Adrenal gland (tissue), 12 donors: Measurements from ENCODE around the gene ZNF765. TPM values are rescaled to one million over a fixed set of nuclear protein-coding genes. Genes with fewer than 3 reads are reported as not detected.
A peak's percentile ranks its signal among the peaks of the same experiment; 100 is the strongest.
"Not testable (repeated sequence)": the region's sequence is repeated elsewhere in the genome, so short reads cannot be mapped to it uniquely, and the experiment has no call there.

Source experiments
- DNase-seq, 7 donors: peaks; one replicate each; pipeline ENCODE4 v3.0.0-alpha.2; 2019 to 2020
- H3K27ac ChIP-seq, 5 donors: fragments of 200-600 bp; sonication (generic) in 4 of 5; 1 replicate in 3 of 5; 2 replicates in 2 of 5; pipeline versions ENCODE4 v1.5.1 to v1.8.0; 2016 to 2020; ENCODE audit warnings: mild to moderate bottlenecking in 1 of 5
- H3K27me3 ChIP-seq: fragments of 200-600 bp; 2 replicates; pipeline ENCODE4 v1.8.0; 2021
- H3K36me3 ChIP-seq, 2 donors: fragments of 200-600 bp; replicated peaks in 1 of 2; 1 replicate in 1 of 2; 2 replicates in 1 of 2; pipeline versions ENCODE4 v1.5.1 to v1.8.0; 2018 to 2022
- H3K4me1 ChIP-seq, 2 donors: fragments of 200-600 bp; replicated peaks in 1 of 2; 1 replicate in 1 of 2; 2 replicates in 1 of 2; pipeline versions ENCODE4 v1.5.1 to v1.8.0; 2018 to 2021
- H3K4me3 ChIP-seq, 4 donors: fragments of 200-600 bp; sonication (generic) in 3 of 4; one replicate each; pipeline ENCODE4 v1.5.1; 2016 to 2018
- H3K9me3 ChIP-seq, 3 donors: fragments of 200-600 bp; sonication (generic) in 1 of 3; replicated peaks in 1 of 3; 1 replicate in 2 of 3; 2 replicates in 1 of 3; pipeline versions ENCODE4 v1.5.1 to v1.8.0; 2016 to 2021
- POLR2A ChIP-seq, 2 donors: fragments of 450-650 bp; IDR thresholded peaks; one replicate each; pipeline ENCODE4 v1.6.1; 2017; ENCODE audit warnings: antibody characterized with exemption in 2 of 2, mild to moderate bottlenecking in 2 of 2, moderate library complexity in 1 of 2
- WGBS, 4 donors: extraction: QIAGEN DNeasy Blood & Tissue Kit in 2 of 4; methylation state at CpG; one replicate each; pipeline versions ENCODE4 v1.1.5 to v1.1.7; 2013 to 2017; 5-methylcytosine and 5-hydroxymethylcytosine counted together
- intact Hi-C, 2 donors: fragments of 100-400 bp; cut with DNase I; formaldehyde crosslinking; loops; one replicate each; pipeline versions ENCODE4 v1.14.1 to v1.15.0; 2022 to 2023
- polyA plus RNA-seq, 3 donors: library from polyadenylated mRNA; stranded (reverse); fragments of 200-250 nt in 2 of 3; fragments of 350-450 nt in 1 of 3; fragmentation: Illumina TruSeq in 1 of 3; extraction: RNeasy Lipid Tissue Mini Kit (QIAGEN cat#74804) in 1 of 3; gene quantifications; one replicate each; pipeline ENCODE4 v1.2.3, GENCODE V29; 2013 to 2014
- total RNA-seq, 9 donors: library from RNA; depleted of rRNA in 4 of 9; stranded (reverse); fragments of >200 nt in 4 of 9; fragments of 120-200 nt in 1 of 9; fragmentation: NEBNext Ultra II Directional in 1 of 9; extraction: Animal tissue kit (Norgen Biotek cat#: 25700) in 1 of 9; gene quantifications; one replicate each; pipeline versions ENCODE4 v1.1.0 to v1.2.4, GENCODE V29; 2013 to 2023
- TF ChIP-seq, protein P1 (sequence below), 6 experiments: fragments of 450-650 bp in 4 of 6; fragments of 200-600 bp in 2 of 6; sonication (generic) in 1 of 6; IDR thresholded peaks; 1 replicate in 5 of 6; 2 replicates in 1 of 6; pipeline versions ENCODE4 v1.5.1 to v1.8.0; 2016 to 2021; ENCODE audit warnings: antibody characterized with exemption in 6 of 6, mild to moderate bottlenecking in 2 of 6, moderate library complexity in 1 of 6
- donor health status: healthy with polysubstance abuse.
- donor health status: Bipolar disorder and iron deficiency.
- donor health status: DM: yes; HTN: yes; CAD: no.
- donor health status: DM: no; HTN: no; CAD: no.
- donor health status: DM: no; HTN: no; CAD: no.
- donor health status: DM: yes; HTN: yes; CAD: no.

The ZNF765 gene
- total and polyA plus RNA-seq, 12 donors, result 4.3 to 24.0 (median 14.5) TPM

DNA sequence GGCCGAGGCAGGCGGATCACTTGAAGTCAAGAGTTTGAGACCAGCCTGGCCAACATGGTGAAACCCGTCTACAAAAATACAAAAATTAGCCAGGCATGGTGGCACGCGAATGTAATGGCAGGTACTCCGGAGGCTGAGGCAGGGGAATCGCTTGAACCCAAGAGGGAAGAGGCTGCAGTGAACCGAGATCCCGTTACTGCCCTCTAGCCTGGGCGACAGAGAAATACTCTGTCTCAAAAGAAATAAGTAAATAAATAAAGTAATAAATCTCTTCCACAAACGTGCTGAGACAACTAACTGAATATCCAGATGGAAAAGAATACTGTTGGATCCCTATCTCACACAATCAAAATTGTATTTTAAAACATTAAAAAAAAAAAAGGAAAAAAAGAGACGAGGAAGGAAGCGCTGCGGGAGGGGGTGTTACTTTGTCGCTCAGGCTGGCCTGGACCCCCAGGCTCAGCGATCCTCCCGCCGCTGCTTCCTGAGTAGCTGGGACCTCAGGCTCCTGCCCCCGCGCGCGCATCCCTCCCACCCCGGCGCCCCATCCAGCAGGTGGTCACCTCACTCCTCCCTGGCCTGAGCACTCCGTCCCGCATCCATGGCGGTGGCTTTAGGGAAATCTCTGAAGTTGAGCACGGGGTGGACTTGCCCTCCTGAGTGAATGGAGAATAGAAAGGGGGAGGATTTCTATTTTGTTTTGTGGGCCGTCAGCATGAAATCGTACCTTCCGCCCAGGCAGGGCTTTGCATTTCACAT lies 72.0 kb downstream of the ZNF765 start:
- peak in 3 of 7 donors; percentile 16 to 21 (median 19) for DNase-seq
- H3K27ac ChIP-seq, result peak overlapping the region in 4 of 5 donors; percentile 58 to 75 (median 70)
- peak overlapping the region in 3 of 4 donors; percentile 14 to 84 (median 58) for H3K4me3 ChIP-seq
- intact Hi-C loops, result no loop called here
- peaks cover 0 to 14% of the 10 kb centered on the region in 2 donors for H3K4me1 ChIP-seq
- no peaks in the 10 kb centered on the region for H3K36me3 ChIP-seq
- WGBS, 4 donors, result 8 to 11% (median 11%) methylated on average over 25 to 31 of the region's 31 CpGs
- no peaks in the 10 kb centered on the region for H3K27me3 ChIP-seq
- H3K9me3 ChIP-seq, result no peaks in the 10 kb centered on the region
- TF ChIP-seq POLR2A (IDR thresholded peaks at IDR 0.05), result no peak
- TF ChIP-seq, protein P1, sequence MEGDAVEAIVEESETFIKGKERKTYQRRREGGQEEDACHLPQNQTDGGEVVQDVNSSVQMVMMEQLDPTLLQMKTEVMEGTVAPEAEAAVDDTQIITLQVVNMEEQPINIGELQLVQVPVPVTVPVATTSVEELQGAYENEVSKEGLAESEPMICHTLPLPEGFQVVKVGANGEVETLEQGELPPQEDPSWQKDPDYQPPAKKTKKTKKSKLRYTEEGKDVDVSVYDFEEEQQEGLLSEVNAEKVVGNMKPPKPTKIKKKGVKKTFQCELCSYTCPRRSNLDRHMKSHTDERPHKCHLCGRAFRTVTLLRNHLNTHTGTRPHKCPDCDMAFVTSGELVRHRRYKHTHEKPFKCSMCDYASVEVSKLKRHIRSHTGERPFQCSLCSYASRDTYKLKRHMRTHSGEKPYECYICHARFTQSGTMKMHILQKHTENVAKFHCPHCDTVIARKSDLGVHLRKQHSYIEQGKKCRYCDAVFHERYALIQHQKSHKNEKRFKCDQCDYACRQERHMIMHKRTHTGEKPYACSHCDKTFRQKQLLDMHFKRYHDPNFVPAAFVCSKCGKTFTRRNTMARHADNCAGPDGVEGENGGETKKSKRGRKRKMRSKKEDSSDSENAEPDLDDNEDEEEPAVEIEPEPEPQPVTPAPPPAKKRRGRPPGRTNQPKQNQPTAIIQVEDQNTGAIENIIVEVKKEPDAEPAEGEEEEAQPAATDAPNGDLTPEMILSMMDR (IDR thresholded peaks at IDR 0.05), result no peak

DNA sequence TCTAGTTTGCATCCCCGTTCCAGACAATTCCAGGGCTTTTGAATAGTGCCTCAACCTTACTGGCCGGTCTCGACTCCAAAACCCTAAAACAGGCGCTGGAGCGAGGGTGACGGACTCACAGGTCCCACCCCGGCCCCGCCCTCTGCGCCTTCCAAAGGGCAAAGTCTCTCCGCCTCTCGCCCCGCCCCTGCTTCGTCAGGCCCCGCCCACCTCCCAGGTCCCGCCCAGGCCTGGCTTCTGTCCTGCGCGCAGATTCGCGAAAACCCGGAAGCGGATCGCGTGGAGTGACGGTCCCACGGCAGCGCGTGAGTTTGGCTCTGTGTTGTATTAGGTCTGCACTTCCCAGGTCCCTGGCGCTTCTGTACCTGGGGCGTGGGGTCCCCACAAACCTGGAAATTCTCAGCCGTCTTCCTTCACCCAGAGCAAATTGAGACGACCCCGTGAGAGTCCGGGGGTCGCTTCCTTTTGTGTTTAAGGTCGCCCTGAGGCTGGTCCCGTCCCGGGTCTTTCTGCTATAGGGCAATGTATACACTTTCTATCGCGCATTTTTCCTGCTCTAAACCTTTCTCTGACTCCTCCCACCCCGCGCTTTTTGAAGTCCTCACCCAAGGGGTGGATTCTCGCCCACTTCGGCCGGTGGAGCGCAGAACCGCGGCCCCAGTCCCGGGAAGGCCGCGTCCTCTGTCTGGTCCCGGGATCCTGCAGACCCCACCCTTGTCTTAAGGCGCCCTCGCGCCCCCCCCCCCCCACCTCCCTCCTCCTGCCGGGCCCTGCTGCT lies 72.7 kb downstream of the ZNF765 start, which contains the start of gene ZNF813:
ZNF813 (plus strand) TSS at position 249 of the 778 bp plus-strand sequence. CDS start 16,090 bp downstream, outside the sequence.
- Histone ChIP-seq H3K4me3 (peak within 1 kb of the TSS; percentile 14 to 84 (median 62)), H3K4me1 (peaks cover 0 to 14% of the 10 kb centered on the region in 2 donors), H3K27me3 (no peaks in the 10 kb centered on the region), H3K36me3 (no peaks in the 10 kb centered on the region), H3K9me3 (no peaks in the 10 kb centered on the region), H3K27ac (peak within 1 kb of the TSS in 4 of 5 donors; percentile 58 to 75 (median 70))
- peak; percentile 91 to 97 (median 96) for DNase-seq
- TF ChIP-seq POLR2A (IDR thresholded peaks at IDR 0.05), result peak; percentile 39
- TF ChIP-seq, protein P1 (IDR thresholded peaks at IDR 0.05), result no peak
- 0 to 1% (median 0%) methylated on average over 32 to 53 of the region's 55 CpGs for WGBS, 4 donors
- intact Hi-C loops, result no loop called here

DNA sequence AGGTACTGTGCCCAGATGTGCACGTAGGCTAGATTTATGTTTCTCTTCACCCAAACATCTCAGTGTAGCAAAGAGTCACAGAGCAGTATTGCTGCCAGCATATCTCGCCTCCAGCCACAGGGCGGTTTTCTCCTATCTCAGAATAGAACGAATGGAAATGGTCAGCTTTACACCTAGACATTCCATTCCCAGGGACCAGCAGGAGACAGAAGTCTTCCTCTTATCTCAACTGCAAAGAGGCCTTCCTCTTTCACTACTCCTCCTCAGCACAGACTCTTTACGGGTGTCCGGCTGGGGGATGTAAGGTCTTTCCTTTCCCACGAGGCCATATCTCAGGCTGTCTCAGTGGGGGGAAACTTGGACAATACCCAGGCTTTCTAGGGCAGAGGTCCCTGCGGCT lies 73.7 kb downstream of the ZNF765 start:
- H3K27me3 ChIP-seq, intact Hi-C loops, H3K9me3 ChIP-seq, DNase-seq, H3K36me3 ChIP-seq: not testable (repeated sequence)
- Histone ChIP-seq H3K4me1 (peaks cover 0 to 14% of the 10 kb centered on the region in 2 donors), H3K27ac (peak overlapping the region in 1 of 5 donors; percentile 73), H3K4me3 (peak overlapping the region in 1 of 4 donors; percentile 58)
- WGBS, 4 donors, result 34 to 40% (median 39%) methylated on average over 8 of the region's 8 CpGs

DNA sequence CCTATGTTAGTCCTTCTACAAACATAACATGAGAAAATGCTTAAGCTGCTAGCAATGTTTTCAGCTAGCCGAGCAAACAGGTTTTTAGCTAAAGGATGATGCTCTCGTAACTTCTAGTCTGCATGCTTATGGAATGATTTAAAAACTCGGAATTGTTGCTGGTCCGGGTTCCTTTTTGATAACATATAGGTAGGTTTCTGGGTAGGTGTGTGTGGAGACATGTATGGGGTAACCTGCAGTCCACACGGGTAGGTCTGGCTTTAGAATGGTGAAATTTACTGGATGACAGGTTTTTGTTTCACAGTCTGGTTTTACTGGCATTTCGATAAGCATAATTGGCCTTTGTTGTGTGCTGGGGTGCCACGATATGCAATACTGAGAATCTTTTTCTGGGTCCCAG lies 77.0 kb downstream of the ZNF765 start:
- Histone ChIP-seq H3K4me3 (no peak overlapping the region), H3K4me1 (peaks cover 0 to 10% of the 10 kb centered on the region in 2 donors), H3K27me3 (no peaks in the 10 kb centered on the region), H3K27ac (no peak overlapping the region), H3K9me3 (no peaks in the 10 kb centered on the region), H3K36me3 (no peaks in the 10 kb centered on the region)
- 88 to 97% (median 93%) methylated on average over 7 of the region's 7 CpGs for WGBS, 4 donors
- TF ChIP-seq, protein P1 (IDR thresholded peaks at IDR 0.05), result no peak
- no peak for TF ChIP-seq POLR2A (IDR thresholded peaks at IDR 0.05)
- intact Hi-C loops, result no loop called here
- no peak for DNase-seq

DNA sequence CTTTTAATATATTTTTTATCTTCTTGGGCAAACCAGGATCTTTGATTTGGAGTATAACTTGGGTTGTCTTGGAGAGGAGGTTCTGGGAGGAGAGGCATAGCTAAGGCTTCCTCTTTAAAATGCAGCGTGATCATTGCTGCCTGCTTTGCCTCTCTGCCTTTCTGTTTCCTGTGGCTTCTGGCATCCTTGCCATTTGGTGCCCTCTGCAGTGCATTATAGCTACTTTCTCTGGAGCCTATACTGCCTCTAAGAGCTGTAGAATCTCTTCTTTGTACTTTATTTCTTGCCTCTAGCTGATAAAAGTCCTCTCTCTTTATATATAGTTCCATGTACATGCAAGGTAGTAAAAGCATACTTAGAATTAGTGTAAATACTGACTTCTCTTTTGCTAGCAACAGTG lies 79.9 kb downstream of the ZNF765 start:
- H3K36me3 ChIP-seq, H3K9me3 ChIP-seq, intact Hi-C loops, DNase-seq, H3K4me3 ChIP-seq, H3K4me1 ChIP-seq, H3K27me3 ChIP-seq, H3K27ac ChIP-seq: not testable (repeated sequence)
- 50 to 79% (median 59%) methylated on average over 1 of the region's 1 CpG for WGBS, 4 donors

DNA sequence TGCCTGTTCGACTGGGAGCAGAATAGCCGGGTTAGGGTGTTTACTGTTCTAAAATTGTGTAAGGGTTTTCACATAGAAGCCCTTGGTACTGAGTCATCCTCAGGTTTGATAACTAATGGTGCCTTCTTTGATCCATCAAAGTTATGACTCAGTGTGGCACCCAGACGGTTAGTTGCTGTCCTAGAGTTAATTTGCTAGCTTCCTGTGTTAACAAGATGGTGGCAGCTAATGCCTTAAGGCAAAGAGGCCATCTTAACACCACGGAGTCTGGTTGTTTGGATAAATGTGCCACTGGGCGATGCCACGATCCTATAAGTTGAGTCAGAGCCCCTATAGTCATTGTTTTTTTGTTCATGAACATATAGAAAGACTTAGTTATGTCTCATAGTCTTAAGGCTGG lies 80.5 kb downstream of the ZNF765 start:
- 78 to 86% (median 83%) methylated on average over 5 to 6 of the region's 6 CpGs for WGBS, 4 donors
- DNase-seq, H3K4me3 ChIP-seq, intact Hi-C loops, H3K9me3 ChIP-seq, H3K27ac ChIP-seq, H3K27me3 ChIP-seq, H3K4me1 ChIP-seq, H3K36me3 ChIP-seq: not testable (repeated sequence)
